H4 (cell line): ENCODE results near the gene ICAM1. TPM values are rescaled to one million over a fixed set of nuclear protein-coding genes. Genes with fewer than 3 reads are reported as not detected.
A peak's percentile ranks its signal among the peaks of the same experiment; 100 is the strongest.

Experiments
- DNase-seq: peaks from one replicate; pipeline ENCODE4 v3.0.0-alpha.2; 2015; ENCODE audit warnings: low spot score
- total RNA-seq: library from RNA; depleted of rRNA; stranded (reverse); fragments of >200 nt; shearing (Covaris generic); gene quantifications from 2 replicates; pipeline ENCODE4 v1.2.3, GENCODE V29; 2014

Gene ICAM1
- total RNA-seq, 1 experiment from 2014 or later = 0.12 TPM

DNA sequence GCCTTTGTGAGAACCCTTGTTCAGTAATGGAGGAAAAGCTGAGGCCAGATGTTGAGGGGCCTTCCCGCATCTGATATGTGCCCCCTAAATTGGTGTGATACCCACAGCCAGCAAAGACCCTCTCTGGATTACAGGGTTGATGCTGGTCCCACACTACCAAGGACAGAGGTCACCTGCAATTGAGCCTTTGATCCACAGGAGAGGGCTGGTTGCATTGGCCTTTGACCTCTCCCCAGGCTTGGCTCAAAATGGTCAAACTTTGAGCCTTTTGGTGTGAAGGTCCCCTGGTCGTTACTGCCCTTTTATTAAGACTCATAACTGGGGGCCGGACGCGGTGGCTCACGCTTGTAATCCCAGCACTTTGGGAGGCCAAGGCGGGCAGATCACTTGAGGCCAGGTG is 27.3 kb upstream of the ICAM1 start:
- DNase-seq = no peak

DNA sequence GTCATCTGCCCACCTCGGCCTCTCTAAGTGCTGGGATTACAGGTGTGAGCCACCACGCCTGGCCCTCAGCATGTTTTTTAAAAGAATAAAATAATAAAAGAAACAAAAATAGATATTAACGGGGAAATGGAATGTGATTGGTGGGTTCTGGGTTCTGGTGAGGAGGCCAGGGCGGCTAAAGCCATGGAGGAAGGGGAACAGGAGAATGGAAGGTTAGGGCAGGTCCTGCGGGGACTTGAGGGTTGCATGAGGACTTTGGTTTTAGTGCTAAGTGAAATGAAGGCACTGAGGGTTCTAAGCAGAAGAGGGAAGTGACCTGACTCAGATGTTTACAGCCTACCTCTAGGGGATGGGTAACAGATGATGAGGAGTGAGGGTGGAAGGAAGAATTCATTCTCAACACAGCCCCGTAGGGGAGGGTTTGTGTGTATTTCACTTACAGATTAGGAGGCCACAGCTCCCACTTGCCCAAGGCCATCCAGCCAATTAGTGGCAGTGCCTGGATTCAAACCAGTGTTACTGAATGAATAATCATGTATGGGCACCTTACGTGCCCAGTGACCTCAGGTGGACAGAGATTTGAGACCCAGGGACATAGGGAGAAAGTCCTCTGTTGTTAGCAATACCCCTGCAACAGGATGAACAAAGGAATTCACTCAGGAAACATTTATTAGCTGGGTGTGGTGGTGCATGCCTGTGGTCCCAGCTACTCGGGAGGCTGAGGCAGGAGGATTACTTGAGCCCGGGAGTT is 25.6 kb upstream of the ICAM1 start:
- no peak for DNase-seq

DNA sequence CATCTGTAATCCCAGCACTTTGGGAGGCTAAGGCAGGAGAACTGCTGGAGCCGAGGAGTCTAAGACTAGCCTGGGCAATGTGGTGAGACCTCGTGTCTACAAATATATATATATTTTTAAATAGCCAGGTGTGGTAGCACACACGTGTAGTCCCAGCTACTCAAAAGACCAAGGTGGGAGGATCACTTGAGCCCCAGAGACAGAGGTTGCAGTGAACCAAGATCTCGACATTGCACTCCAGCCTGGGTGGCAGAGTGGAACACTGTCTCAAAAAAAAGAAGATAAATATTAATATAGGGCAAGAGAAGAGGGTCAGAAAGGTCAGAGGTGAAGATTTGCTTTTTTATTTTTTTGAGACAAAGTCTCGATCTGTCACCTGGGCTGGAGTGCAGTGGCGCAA is 24.4 kb upstream of the ICAM1 start:
- DNase-seq = no peak

DNA sequence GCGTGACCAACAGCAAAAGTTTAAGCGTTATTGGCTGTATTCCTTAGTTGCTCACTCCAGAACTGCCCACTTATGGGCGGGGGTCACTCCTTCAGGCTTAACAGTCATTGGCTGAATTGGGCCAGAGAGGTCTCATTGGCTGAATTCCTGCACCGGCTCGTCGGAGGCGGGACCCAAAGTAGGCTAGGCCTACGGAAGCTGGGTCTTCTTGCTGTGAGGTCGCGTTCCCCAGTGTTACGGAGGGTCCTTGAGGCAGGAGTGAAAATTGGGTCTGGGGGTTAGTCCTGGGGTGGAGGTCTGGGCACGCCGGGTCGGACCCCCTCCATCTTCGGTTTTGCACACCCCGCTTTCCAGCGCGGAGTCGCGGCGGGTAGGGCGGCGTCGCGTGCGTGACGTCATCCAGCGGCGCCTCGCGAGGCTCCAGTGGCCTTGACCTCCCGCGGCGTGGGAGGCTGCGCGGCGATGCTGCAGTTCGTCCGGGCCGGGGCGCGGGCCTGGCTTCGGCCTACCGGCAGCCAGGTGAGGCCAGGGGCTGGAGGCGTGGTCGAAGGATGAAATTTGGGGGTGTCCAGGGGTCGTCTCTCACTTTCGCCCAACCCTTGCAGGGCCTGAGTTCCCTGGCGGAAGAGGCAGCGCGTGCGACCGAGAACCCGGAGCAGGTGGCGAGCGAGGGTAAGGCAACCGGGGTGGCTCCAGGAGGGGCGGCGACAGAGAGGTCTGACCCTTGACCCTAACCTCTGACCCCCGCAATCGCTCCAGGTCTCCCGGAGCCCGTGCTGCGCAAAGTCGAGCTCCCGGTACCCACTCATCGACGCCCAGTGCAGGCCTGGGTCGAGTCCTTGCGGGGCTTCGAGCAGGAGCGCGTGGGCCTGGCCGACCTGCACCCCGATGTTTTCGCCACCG is 18.9 kb upstream of the ICAM1 start, which contains the start of gene MRPL4:
Gene MRPL4 (plus strand): TSS at position 423 of the 903 bp plus-strand sequence. CDS start 40 bp downstream, at position 463.
- DNase-seq = peak; percentile 99

DNA sequence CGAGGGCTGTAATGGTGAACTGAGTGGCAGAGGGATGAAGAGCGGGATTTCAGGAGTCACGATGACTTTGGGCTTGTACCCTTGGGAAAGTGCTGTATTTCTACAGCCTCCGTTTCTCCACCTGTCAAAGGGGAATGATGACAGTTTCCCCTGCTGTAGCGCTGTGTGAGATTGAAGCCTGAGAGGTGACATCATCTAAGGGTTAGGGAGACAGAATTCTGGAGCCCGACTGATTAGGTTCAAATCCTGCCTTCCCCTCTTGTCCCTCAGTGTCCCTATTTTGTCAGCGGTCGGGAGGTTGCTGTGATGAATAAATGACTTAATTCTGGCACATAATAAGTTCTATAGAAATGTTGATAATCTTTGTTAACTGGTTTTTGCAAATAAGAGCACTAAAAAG is 18.2 kb upstream of the ICAM1 start:
- DNase-seq = no peak

DNA sequence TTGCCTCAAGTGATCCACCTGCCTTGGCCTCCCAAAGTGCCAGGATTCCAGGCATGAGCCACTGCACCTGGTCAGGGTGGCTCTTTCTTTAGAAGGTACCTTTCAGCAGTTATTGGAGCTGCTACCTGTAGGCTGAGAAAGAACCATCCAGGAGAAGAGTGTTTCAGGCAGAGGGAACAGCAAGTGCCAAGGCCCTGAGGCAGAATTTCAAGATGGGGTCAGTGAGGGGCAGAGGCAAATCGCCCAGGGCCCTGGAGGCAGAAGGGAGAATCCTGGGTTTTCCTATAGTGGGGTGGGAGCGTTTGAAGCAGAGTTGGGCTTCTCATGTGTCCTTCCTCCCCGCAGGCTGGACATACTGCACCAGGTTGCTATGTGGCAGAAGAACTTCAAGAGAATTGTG is 16.7 kb upstream of the ICAM1 start:
- no peak for DNase-seq

DNA sequence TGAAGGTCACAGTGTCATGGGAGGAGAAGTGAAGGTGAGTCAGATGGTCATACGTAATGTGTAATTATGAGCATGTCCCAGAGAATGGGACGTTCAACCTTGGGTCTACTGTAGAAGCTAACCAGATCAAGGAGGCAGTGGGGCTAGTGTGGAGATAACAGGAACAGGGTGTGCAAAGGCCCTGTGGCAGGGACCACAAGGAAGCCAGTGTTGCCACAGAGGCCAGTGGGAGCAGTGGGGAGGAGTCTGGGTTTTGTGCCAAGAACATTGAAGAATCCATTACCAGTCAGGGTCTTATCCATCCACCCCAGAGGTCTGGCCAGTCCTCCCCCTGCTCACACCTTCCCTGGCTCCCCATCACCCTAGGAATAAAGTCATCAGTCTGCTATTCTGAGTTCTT is 15.6 kb upstream of the ICAM1 start:
- DNase-seq = no peak

DNA sequence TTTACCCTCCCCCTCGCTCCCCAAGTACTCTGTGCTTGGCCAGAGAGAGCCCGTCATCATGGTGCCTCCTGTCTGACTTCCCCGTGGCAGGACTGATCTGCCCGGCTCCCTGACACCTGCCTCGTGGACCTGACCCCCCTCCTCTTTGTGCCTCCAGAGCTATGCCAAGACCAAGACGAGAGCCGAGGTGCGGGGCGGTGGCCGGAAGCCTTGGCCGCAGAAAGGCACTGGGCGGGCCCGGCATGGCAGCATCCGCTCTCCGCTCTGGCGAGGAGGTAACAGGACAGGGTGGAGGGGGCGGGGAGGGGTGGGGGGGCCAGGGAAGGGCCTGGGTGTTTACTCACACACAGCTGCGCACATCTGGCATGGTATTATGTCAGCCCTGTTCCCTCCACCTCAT is 14.4 kb upstream of the ICAM1 start:
- DNase-seq = no peak

DNA sequence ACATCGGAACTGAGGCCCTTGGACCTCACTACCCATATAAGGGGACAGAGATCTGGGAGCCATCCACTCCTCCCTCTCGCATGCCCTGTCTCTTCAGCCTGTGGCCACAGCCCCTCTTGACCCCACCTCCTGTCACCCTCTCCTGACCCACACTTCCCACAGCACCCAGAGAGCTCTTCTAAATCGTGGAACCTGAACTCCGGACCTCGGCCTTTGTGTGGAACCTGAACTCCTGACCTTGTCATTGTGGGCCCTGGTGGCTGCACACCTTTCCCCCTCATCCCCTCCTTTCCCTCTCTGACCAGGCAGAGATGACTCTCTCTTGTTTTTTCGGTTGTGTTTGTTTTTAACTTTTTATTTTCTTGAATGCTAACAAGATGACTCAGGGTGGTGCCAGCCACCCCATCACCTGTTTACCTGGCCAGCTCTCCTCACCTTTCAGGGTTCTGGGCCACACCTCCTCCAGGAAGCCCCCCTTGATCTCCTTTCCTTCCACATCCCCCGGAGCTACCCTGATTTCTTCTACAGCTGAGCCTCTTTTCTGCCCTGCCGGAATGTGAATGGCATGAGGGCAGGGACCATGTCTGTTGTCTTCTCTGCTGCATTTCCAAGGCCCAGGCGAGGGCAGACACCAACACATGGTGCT is 13.8 kb upstream of the ICAM1 start:
- no peak for DNase-seq

DNA sequence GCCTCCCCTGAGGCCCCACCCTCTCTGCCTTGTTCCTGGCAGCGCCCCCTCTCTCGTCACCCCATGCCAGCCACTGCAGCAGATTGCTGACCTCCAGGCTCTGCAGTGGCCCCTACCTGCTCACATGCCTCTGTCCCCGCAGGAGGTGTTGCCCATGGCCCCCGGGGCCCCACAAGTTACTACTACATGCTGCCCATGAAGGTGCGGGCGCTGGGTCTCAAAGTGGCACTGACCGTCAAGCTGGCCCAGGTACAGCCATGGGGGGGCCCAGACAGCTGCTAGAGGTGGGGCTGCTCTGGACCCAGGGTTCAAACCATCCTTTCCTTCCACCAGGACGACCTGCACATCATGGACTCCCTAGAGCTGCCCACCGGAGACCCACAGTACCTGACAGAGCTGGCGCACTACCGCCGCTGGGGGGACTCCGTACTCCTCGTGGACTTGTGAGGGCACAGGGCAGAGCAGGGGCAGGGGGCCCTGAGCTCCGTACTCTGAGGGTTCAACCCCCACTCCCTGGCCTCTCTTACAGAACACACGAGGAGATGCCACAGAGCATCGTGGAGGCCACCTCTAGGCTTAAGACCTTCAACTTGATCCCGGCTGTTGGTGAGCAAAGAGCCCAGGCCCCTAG is 12.7 kb upstream of the ICAM1 start:
- no peak for DNase-seq

DNA sequence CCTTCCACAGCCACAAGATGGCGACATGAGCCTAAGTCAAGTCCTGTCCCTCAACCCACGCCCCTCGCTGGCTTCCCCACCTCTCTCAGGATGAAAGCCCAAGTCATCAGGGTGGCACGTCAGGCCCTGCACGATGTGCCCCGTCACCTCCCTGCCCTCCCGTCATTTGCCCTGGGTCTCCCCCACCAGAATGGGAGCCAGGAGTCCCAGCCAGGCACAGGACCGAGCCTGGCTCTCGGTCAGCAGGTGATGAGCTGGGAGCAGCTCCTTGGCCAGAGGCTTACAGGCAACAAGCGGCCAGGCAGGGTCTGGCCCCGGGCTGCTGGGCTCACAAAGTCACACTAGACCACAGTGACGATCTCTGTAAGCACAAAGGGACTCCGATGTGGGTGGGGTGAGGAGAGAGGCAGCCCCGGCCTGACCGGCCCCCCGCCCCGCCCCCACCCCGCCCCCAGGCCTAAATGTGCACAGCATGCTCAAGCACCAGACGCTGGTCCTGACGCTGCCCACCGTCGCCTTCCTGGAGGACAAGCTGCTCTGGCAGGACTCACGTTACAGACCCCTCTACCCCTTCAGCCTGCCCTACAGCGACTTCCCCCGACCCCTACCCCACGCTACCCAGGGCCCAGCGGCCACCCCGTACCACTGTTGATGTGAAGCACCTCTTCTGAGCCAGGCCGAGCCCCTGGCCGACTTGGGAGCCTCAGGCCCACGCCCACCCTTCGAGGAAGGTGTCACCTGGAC is 11.6 kb upstream of the ICAM1 start:
- DNase-seq = peak; percentile 87

DNA sequence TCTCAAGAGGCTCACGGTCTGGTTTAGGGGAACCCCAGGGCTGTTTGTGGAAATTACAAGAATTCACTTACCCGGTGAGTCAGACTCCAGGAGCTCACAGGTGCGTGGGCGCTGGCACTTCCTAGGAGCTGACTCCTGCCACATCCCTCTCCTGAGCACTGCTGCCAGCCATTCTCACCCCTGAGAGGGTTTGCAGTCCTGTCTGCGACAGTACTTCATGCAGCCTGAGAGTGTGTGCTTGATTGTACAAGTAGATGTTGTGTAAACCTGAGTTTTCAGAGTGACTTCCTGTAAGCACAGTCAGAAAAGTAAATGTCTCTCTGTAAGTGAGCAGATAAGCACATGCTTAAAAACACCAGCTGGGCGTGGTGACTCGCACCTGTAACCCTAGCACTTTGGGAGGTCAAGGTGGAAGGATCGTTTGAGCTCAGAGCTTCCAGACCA is 10.8 kb upstream of the ICAM1 start:
- no peak for DNase-seq

DNA sequence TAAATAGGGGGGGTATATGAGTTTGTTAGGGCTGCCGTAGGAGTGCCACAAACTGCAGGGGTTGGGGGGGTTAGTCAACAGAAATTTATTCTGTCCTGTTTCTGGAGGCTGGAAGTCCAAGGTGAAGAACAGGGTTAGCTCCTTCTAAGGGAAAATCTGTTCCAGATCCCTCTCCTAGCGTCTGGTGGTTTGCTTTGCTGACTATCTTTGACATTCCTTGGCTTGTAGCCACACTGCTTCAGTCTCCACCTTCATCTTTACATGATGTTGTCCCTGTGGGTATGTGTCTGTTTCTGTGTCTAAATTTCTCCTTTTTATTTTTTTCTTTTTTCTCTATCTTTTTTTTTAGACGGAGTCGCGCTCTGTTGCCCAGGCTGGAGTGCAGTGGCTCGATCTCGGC is 8.1 kb upstream of the ICAM1 start:
- peak; percentile 4 for DNase-seq

DNA sequence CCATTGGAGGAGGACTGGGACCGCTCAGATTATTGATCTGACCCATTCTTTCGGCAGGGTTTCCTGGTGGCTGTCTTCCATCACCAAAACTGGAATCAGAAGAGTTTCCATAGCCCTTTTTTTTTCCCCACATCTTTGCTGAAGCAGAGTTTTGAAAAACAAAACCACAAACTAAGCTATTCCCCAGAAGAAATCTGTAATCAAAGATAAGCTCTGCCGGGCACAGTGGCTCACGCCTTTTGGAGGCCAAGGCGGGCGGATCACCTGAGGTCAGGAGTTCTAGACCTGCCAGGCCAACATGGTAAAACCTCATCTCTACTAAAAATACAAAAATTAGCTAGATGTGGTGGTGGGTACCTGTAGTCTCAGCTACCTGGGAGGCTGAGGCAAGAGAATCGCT is 4.2 kb upstream of the ICAM1 start:
- no peak for DNase-seq

DNA sequence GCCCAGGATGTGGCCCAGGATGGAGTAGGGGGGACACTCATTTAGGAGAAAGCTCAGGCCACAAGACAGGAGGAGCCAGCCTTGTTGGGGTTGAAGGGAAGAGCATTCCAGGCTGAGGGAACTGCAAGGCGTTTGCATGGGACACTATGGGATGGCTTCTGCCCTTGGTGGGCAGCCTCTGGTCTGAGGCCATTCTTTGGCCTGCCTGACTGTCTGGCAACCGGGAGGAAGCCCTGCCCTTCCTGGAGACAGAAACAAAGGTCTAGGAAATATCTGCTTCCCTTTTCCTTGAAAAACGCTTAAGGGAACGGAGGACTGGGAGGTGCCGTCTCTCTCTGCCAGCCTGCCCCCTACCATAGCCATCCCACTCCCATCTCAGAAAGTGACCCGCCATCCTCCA is 2.8 kb upstream of the ICAM1 start:
- DNase-seq = no peak

DNA sequence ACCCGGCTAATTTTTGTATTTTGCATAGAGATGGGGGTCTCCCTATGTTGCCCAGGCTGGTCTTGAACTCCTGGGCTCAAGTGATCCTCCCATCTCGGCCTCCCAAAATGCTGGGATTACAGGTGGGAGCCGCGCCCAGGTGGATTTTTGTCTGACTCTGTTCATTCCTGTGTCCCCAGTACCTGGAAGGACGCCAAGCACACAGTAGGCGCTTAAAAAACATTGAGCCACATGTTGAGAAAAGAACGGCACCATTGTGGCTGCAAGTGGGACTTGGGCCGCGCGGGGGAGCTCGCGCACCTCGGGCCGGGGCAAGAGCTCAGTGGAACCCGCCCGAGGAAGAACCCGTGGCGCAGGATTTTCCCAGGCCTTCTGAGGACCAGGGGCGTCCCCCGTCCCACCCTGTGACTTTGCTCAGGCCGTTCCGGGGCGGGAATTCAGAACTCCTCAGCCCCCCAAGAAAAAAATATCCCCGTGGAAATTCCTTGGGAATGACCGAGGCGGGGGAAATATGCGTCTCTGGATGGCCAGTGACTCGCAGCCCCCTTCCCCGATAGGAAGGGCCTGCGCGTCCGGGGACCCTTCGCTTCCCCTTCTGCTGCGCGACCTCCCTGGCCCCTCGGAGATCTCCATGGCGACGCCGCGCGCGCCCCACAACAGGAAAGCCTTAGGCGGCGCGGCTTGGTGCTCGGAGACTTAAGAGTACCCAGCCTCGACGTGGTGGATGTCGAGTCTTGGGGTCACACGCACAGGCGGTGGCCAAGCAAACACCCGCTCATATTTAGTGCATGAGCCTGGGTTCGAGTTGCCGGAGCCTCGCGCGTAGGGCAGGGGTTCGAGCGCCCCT is 1.4 kb upstream of the ICAM1 start:
- peak; percentile 49 for DNase-seq

DNA sequence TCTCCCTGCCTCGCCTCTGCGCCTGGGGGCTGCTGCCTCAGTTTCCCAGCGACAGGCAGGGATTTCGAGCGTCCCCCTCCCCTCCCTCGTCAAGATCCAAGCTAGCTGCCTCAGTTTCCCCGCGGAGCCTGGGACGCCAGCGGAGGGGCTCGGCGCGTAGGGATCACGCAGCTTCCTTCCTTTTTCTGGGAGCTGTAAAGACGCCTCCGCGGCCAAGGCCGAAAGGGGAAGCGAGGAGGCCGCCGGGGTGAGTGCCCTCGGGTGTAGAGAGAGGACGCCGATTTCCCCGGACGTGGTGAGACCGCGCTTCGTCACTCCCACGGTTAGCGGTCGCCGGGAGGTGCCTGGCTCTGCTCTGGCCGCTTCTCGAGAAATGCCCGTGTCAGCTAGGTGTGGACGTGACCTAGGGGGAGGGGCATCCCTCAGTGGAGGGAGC is 722 bp upstream of the ICAM1 start:
- no peak for DNase-seq

DNA sequence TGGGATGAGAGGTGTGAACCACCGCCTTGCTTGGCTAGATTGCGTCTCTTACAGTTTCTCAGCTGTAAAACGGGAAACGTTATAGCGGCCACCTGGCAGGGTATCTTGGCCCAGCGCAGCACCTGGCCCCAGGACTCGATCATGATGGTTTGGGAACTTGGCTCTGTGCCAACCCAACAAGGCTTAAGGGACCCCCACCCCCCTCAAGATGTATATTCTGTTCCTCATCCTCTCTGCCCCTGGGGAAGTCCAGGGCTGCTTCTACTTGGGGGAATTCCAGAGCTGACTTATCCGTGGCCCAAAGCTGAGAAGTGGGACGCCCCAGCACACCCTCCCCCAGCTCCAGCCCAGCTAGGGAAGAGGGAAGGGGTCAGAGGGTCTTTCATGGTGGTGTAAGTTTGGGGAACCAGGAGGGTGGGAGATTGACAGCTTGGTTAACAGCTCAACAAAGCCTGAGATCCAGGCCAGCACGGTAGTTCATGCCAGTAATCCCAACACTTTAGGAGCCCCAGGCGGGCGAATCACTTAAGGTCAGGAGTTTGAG is 695 bp downstream of the ICAM1 start:
- DNase-seq = no peak

DNA sequence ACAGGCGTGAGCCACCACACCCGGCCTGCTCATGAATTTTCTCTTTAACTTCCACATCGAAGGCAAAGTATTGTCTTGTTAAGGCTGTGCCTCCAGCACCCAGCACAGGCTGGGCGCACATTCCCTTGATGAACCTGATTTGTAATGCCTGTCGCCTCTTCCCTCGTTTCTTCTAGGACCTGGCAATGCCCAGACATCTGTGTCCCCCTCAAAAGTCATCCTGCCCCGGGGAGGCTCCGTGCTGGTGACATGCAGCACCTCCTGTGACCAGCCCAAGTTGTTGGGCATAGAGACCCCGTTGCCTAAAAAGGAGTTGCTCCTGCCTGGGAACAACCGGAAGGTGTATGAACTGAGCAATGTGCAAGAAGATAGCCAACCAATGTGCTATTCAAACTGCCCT is 3.7 kb downstream of the ICAM1 start:
- DNase-seq = no peak
